Upper lobe of left lung (tissue), 6 donors: Measurements from ENCODE around the gene HOXA10. TPM values are rescaled to one million over a fixed set of nuclear protein-coding genes. Genes with fewer than 3 reads are reported as not detected.
A peak's percentile ranks its signal among the peaks of the same experiment; 100 is the strongest.

ENCODE experiments used
- ATAC-seq, 2 donors: fragments of 200-7000 bp; cut with Tn5 transposase; one replicate each; pipeline ENCODE4 v1.9.1; 2022; ENCODE audit warnings: mild to moderate bottlenecking in 2 of 2, moderate library complexity in 2 of 2; ENCODE audit not compliant: low FRiP score in 2 of 2
- DNase-seq, 2 donors: peaks; one replicate each; pipeline ENCODE4 v3.0.0-alpha.2; 2019 to 2020
- H3K27ac ChIP-seq, 4 donors: fragments of 200-600 bp; sonication (generic); one replicate each; pipeline ENCODE4 v1.5.1; 2016 to 2019
- H3K27me3 ChIP-seq, 4 donors: fragments of 200-600 bp; sonication (generic); one replicate each; pipeline ENCODE4 v1.5.1; 2017 to 2019
- H3K36me3 ChIP-seq, 4 donors: fragments of 200-600 bp; sonication (generic); one replicate each; pipeline ENCODE4 v1.5.1; 2016 to 2019
- H3K4me1 ChIP-seq, 4 donors: fragments of 200-600 bp; sonication (generic); one replicate each; pipeline ENCODE4 v1.5.1; 2018 to 2019
- H3K4me3 ChIP-seq, 4 donors: fragments of 200-600 bp; sonication (generic); one replicate each; pipeline ENCODE4 v1.5.1; 2017 to 2019; ENCODE audit warnings: mild to moderate bottlenecking in 2 of 4, moderate library complexity in 1 of 4
- H3K9me3 ChIP-seq, 4 donors: fragments of 200-600 bp; sonication (generic); one replicate each; pipeline ENCODE4 v1.5.1; 2018 to 2019
- CTCF ChIP-seq, 6 experiments: fragments of 450-650 bp in 4 of 6; fragments of 200-600 bp in 2 of 6; sonication (generic) in 2 of 6; IDR thresholded peaks; one replicate each; pipeline ENCODE4 v1.5.1; 2016 to 2019; ENCODE audit warnings: antibody characterized with exemption in 6 of 6
- EP300 ChIP-seq, 4 donors: sonication (generic); formaldehyde crosslinking; IDR thresholded peaks; one replicate each; pipeline ENCODE4 v1.5.1; 2017; ENCODE audit warnings: antibody characterized with exemption in 4 of 4, control low read depth in 2 of 4
- POLR2A ChIP-seq, 4 donors: fragments of 450-650 bp; IDR thresholded peaks; one replicate each; pipeline ENCODE4 v1.5.1; 2016 to 2017; ENCODE audit warnings: antibody characterized with exemption in 4 of 4, mild to moderate bottlenecking in 2 of 4
- POLR2AphosphoS5 ChIP-seq, 2 donors: sonication (generic); formaldehyde crosslinking; IDR thresholded peaks; one replicate each; pipeline ENCODE4 v1.5.1; 2017; ENCODE audit warnings: antibody characterized with exemption in 2 of 2
- WGBS, 2 donors: methylation state at CpG; one replicate each; pipeline ENCODE4 v1.1.5; 2017 to 2018; 5-methylcytosine and 5-hydroxymethylcytosine counted together
- total RNA-seq, 6 donors: library from RNA; depleted of rRNA in 4 of 6; stranded (reverse); fragments of >200 nt in 4 of 6; gene quantifications; one replicate each; pipeline versions ENCODE4 v1.1.0 to v1.2.1, GENCODE V29; 2016 to 2021
- donor health status: DM: no; HTN: no; CAD: no; lungs with moderate emphysema.
- donor health status: DM: no; HTN: yes; CAD: no; lungs with severe emphysema.

HOXA10 gene
- total RNA-seq, 6 donors from 2014 or later, result 0.15 to 0.24 TPM; not detected in 4

- DNase-seq (peak in 1 of 2 donors; percentile 82), ATAC-seq (no peak)
- H3K27ac ChIP-seq, result peak overlapping the region in 1 of 4 donors; percentile 9
- peaks cover 7 to 59% (median 48%) of the 10 kb centered on the region in 4 donors for H3K4me1 ChIP-seq
- 15 to 17% methylated on average over 29 to 47 of the region's 47 CpGs for WGBS, 2 donors
- peaks cover 2 to 70% (median 44%) of the 10 kb centered on the region in 4 donors for H3K27me3 ChIP-seq
- peaks cover 0 to 5% (median 0%) of the 10 kb centered on the region in 4 donors for H3K9me3 ChIP-seq
- no peaks in the 10 kb centered on the region for H3K36me3 ChIP-seq
- TF ChIP-seq CTCF (IDR thresholded peaks at IDR 0.05), result no peak
- no peak for TF ChIP-seq POLR2AphosphoS5 (IDR thresholded peaks at IDR 0.05)
- TF ChIP-seq POLR2A (IDR thresholded peaks at IDR 0.05), result no peak
- TF ChIP-seq EP300 (IDR thresholded peaks at IDR 0.05), result no peak
- peak overlapping the region in 3 of 4 donors; percentile 35 to 49 (median 48) for H3K4me3 ChIP-seq
Measured at GRCh38 chr7:27164367-27165088, 9.6 kb downstream of the HOXA10 start.

- TF ChIP-seq POLR2AphosphoS5 (IDR thresholded peaks at IDR 0.05) (no peak), CTCF (IDR thresholded peaks at IDR 0.05) (no peak), EP300 (IDR thresholded peaks at IDR 0.05) (no peak), POLR2A (IDR thresholded peaks at IDR 0.05) (no peak)
- ATAC-seq, result no peak
- Histone ChIP-seq H3K36me3 (no peaks in the 10 kb centered on the region), H3K4me1 (peaks cover 7 to 56% (median 45%) of the 10 kb centered on the region in 4 donors), H3K4me3 (peak overlapping the region in 3 of 4 donors; percentile 35 to 49 (median 48)), H3K9me3 (peaks cover 0 to 5% (median 0%) of the 10 kb centered on the region in 4 donors), H3K27me3 (peaks cover 2 to 68% (median 40%) of the 10 kb centered on the region in 4 donors), H3K27ac (no peak overlapping the region)
- 40 to 44% methylated on average over 12 of the region's 12 CpGs for WGBS, 2 donors
- no peak for DNase-seq
Measured at GRCh38 chr7:27164045-27164366, 10.1 kb downstream of the HOXA10 start.

GRCh38 chr7:27163288-27164044 lies 10.7 kb downstream of the HOXA10 start:
- ATAC-seq, result no peak
- no peak for DNase-seq
- Histone ChIP-seq H3K36me3 (no peaks in the 10 kb centered on the region), H3K4me3 (peak overlapping the region in 2 of 4 donors; percentile 48 to 49), H3K4me1 (peaks cover 7 to 56% (median 45%) of the 10 kb centered on the region in 4 donors), H3K27ac (no peak overlapping the region), H3K27me3 (peaks cover 2 to 68% (median 37%) of the 10 kb centered on the region in 4 donors), H3K9me3 (peaks cover 0 to 5% (median 0%) of the 10 kb centered on the region in 4 donors)
- TF ChIP-seq EP300 (IDR thresholded peaks at IDR 0.05) (no peak), POLR2A (IDR thresholded peaks at IDR 0.05) (no peak), POLR2AphosphoS5 (IDR thresholded peaks at IDR 0.05) (no peak), CTCF (IDR thresholded peaks at IDR 0.05) (no peak)
- 54 to 63% methylated on average over 23 to 24 of the region's 24 CpGs for WGBS, 2 donors

GRCh38 chr7:27162561-27163287 lies 11.4 kb downstream of the HOXA10 start:
- 63 to 70% methylated on average over 7 of the region's 7 CpGs for WGBS, 2 donors
- H3K27me3 ChIP-seq, result peaks cover 2 to 66% (median 35%) of the 10 kb centered on the region in 4 donors
- no peak overlapping the region for H3K4me3 ChIP-seq
- H3K36me3 ChIP-seq, result no peaks in the 10 kb centered on the region
- peaks cover 7 to 56% (median 45%) of the 10 kb centered on the region in 4 donors for H3K4me1 ChIP-seq
- no peak for TF ChIP-seq EP300 (IDR thresholded peaks at IDR 0.05)
- no peak for TF ChIP-seq CTCF (IDR thresholded peaks at IDR 0.05)
- TF ChIP-seq POLR2AphosphoS5 (IDR thresholded peaks at IDR 0.05), result no peak
- TF ChIP-seq POLR2A (IDR thresholded peaks at IDR 0.05), result no peak
- no peak for ATAC-seq
- H3K27ac ChIP-seq, result no peak overlapping the region
- DNase-seq, result no peak
- H3K9me3 ChIP-seq, result peaks cover 0 to 5% (median 0%) of the 10 kb centered on the region in 4 donors
